Activated CD4-positive, alpha-beta T cell treated with anti-CD3 and anti-CD28 coated beads, Interleukin-2, amount 10 ng/mL, durations not matched to agents 7 days and 5 days (primary cell): Measurements from ENCODE around the gene THAP9. TPM values are rescaled to one million over a fixed set of nuclear protein-coding genes. Genes with fewer than 3 reads are reported as not detected.

Experiments
- CTCF ChIA-PET: fragments of 350-600 bp; sonication (Branson Sonifier 250); formaldehyde crosslinking; loops from one replicate; lab custom pipeline; 2021; ENCODE audit warnings: antibody characterized with exemption; lab: Charles Lee
- POLR2A ChIA-PET: fragments of 350-600 bp; sonication (Branson Sonifier 250); formaldehyde crosslinking; loops from one replicate; lab custom pipeline; 2021; ENCODE audit warnings: antibody characterized with exemption; lab: Charles Lee
- DNase-seq: peaks from one replicate; pipeline ENCODE4 v3.0.0-alpha.2; 2020
- H3K27ac Mint-ChIP-seq: one replicate; pipeline ENCODE4 v1.8.0; 2021; ENCODE audit warnings: mild to moderate bottlenecking, moderate library complexity, mixed read lengths
- H3K27me3 Mint-ChIP-seq: one replicate; pipeline ENCODE4 v1.8.0; 2021; ENCODE audit warnings: mixed read lengths
- H3K36me3 Mint-ChIP-seq: one replicate; pipeline ENCODE4 v1.8.0; 2021; ENCODE audit warnings: low read depth, mixed read lengths
- H3K4me1 Mint-ChIP-seq: one replicate; pipeline ENCODE4 v1.8.0; 2021; ENCODE audit warnings: mixed read lengths
- H3K4me3 Mint-ChIP-seq: one replicate; pipeline ENCODE4 v1.8.0; 2021; ENCODE audit warnings: mild to moderate bottlenecking, moderate library complexity, mixed read lengths
- H3K9me3 Mint-ChIP-seq: one replicate; pipeline ENCODE4 v1.8.0; 2021; ENCODE audit warnings: mixed read lengths
- total RNA-seq, 2 experiments: library from RNA; stranded (reverse); gene quantifications; one replicate each; pipeline ENCODE4 v1.2.3, GENCODE V29; 2021

Gene THAP9
- total RNA-seq, 2 experiments from 2014 or later = 3.9 to 4.4 TPM

GRCh38 chr4:82868572-82868971 is 32.0 kb upstream of the THAP9 start:
- Mint-ChIP-seq H3K4me1 (peaks cover 38% of the 10 kb centered on the region), H3K9me3 (peaks cover 6% of the 10 kb centered on the region), H3K27ac (no peak overlapping the region), H3K27me3 (no peaks in the 10 kb centered on the region), H3K36me3 (peaks cover 66% of the 10 kb centered on the region), H3K4me3 (no peak overlapping the region)
- CTCF ChIA-PET = interaction anchor here (0.6 to 1.7 kb wide), 2 partner anchors 16 to 205 kb away, joined by 3 to 5 read pairs; no protein-coding TSS in a partner anchor
- DNase-seq = no peak
- POLR2A ChIA-PET = no interaction called here

- H3K9me3 Mint-ChIP-seq = no peaks in the 10 kb centered on the region
- peaks cover 38% of the 10 kb centered on the region for H3K4me1 Mint-ChIP-seq
- peaks cover 37% of the 10 kb centered on the region for H3K36me3 Mint-ChIP-seq
- no peak overlapping the region for H3K4me3 Mint-ChIP-seq
- no peak for DNase-seq
- no peak overlapping the region for H3K27ac Mint-ChIP-seq
- H3K27me3 Mint-ChIP-seq = no peaks in the 10 kb centered on the region
- ChIA-PET CTCF (interaction anchor here (0.9 to 1.2 kb wide), 2 partner anchors 9 to 456 kb away, joined by 3 read pairs; no protein-coding TSS in a partner anchor), POLR2A (interaction anchor here (0.8 kb wide), 1 partner anchor 395 kb away, joined by 3 read pairs; no protein-coding TSS in a partner anchor)
Observed at GRCh38 chr4:82885410-82885809, 15.1 kb upstream of the THAP9 start.

GRCh38 chr4:82886147-82886942 is 14.2 kb upstream of the THAP9 start:
- ChIA-PET CTCF (interaction anchor here (0.5 to 1.2 kb wide), 5 partner anchors 10 to 457 kb away, joined by 3 to 4 read pairs (median 3); no protein-coding TSS in a partner anchor), POLR2A (interaction anchor here (0.8 kb wide), 1 partner anchor 394 kb away, joined by 3 read pairs; no protein-coding TSS in a partner anchor)
- H3K4me3 Mint-ChIP-seq = no peak overlapping the region
- no peaks in the 10 kb centered on the region for H3K9me3 Mint-ChIP-seq
- no peak for DNase-seq
- no peaks in the 10 kb centered on the region for H3K27me3 Mint-ChIP-seq
- H3K36me3 Mint-ChIP-seq = peaks cover 31% of the 10 kb centered on the region
- no peak overlapping the region for H3K27ac Mint-ChIP-seq
- H3K4me1 Mint-ChIP-seq = peaks cover 37% of the 10 kb centered on the region

- CTCF ChIA-PET = interaction anchor here (0.6 to 2.3 kb wide), 4 partner anchors 19 to 55 kb away, joined by 3 to 6 read pairs (median 4); no protein-coding TSS in a partner anchor
- no peaks in the 10 kb centered on the region for H3K9me3 Mint-ChIP-seq
- POLR2A ChIA-PET = interaction anchor here (0.6 kb wide), 1 partner anchor 18 kb away, joined by 3 read pairs; no protein-coding TSS in a partner anchor
- no peaks in the 10 kb centered on the region for H3K27me3 Mint-ChIP-seq
- H3K4me3 Mint-ChIP-seq = peak overlapping the region; percentile 96
- peaks cover 48% of the 10 kb centered on the region for H3K4me1 Mint-ChIP-seq
- no peak for DNase-seq
- peaks cover 36% of the 10 kb centered on the region for H3K36me3 Mint-ChIP-seq
- H3K27ac Mint-ChIP-seq = peak overlapping the region; percentile 98
Observed at GRCh38 chr4:82889287-82889686, 11.2 kb upstream of the THAP9 start.

- ChIA-PET CTCF (interaction anchor here (0.6 to 1.2 kb wide), 2 partner anchors 25 to 493 kb away, joined by 4 read pairs; no protein-coding TSS in a partner anchor), POLR2A (no interaction called here)
- no peaks in the 10 kb centered on the region for H3K27me3 Mint-ChIP-seq
- no peaks in the 10 kb centered on the region for H3K9me3 Mint-ChIP-seq
- peak overlapping the region; percentile 96 for H3K4me3 Mint-ChIP-seq
- H3K27ac Mint-ChIP-seq = peak overlapping the region; percentile 98
- DNase-seq = no peak
- H3K4me1 Mint-ChIP-seq = peaks cover 49% of the 10 kb centered on the region
- H3K36me3 Mint-ChIP-seq = peaks cover 37% of the 10 kb centered on the region
Observed at GRCh38 chr4:82890528-82890900, 10.0 kb upstream of the THAP9 start.

- Mint-ChIP-seq H3K36me3 (peaks cover 38% of the 10 kb centered on the region), H3K9me3 (no peaks in the 10 kb centered on the region), H3K4me3 (peak within 1 kb of the TSS; percentile 96), H3K4me1 (peaks cover 48% of the 10 kb centered on the region), H3K27ac (peak within 1 kb of the TSS; percentile 98), H3K27me3 (no peaks in the 10 kb centered on the region)
- ChIA-PET CTCF (interaction anchor here (0.6 to 0.9 kb wide), 2 partner anchors 9 to 494 kb away, joined by 3 to 4 read pairs; partner anchors contain the start of gene THAP9), POLR2A (no interaction called here)
- DNase-seq = peak; percentile 97
Observed at GRCh38 chr4:82890901-82891706, 9.4 kb upstream of the THAP9 start, which contains the start of gene SEC31A. Gene SEC31A (minus strand): TSS chr4:82891153. CDS start chr4:82881936, 9,217 bp downstream.

- ChIA-PET POLR2A (no interaction called here), CTCF (interaction anchor here (0.9 to 1.1 kb wide), 2 partner anchors 8 to 13 kb away, joined by 3 read pairs; partner anchors contain the start of gene THAP9)
- Mint-ChIP-seq H3K9me3 (no peaks in the 10 kb centered on the region), H3K4me1 (peaks cover 46% of the 10 kb centered on the region), H3K4me3 (peak overlapping the region; percentile 96), H3K27ac (peak overlapping the region; percentile 98), H3K27me3 (no peaks in the 10 kb centered on the region), H3K36me3 (peaks cover 41% of the 10 kb centered on the region)
- DNase-seq = no peak
Observed at GRCh38 chr4:82891707-82892466, 8.6 kb upstream of the THAP9 start.

- DNase-seq = no peak
- H3K4me1 Mint-ChIP-seq = peaks cover 45% of the 10 kb centered on the region
- peak overlapping the region; percentile 98 for H3K27ac Mint-ChIP-seq
- H3K4me3 Mint-ChIP-seq = peak overlapping the region; percentile 96
- H3K9me3 Mint-ChIP-seq = no peaks in the 10 kb centered on the region
- no peaks in the 10 kb centered on the region for H3K27me3 Mint-ChIP-seq
- POLR2A ChIA-PET = no interaction called here
- CTCF ChIA-PET = interaction anchor here (0.9 to 1.1 kb wide), 2 partner anchors 8 to 12 kb away, joined by 3 read pairs; partner anchors contain the start of gene THAP9
- H3K36me3 Mint-ChIP-seq = peaks cover 41% of the 10 kb centered on the region
Observed at GRCh38 chr4:82892467-82892802, 8.1 kb upstream of the THAP9 start.

- ChIA-PET POLR2A (no interaction called here), CTCF (no interaction called here)
- no peaks in the 10 kb centered on the region for H3K9me3 Mint-ChIP-seq
- no peak overlapping the region for H3K27ac Mint-ChIP-seq
- H3K27me3 Mint-ChIP-seq = no peaks in the 10 kb centered on the region
- H3K4me3 Mint-ChIP-seq = no peak overlapping the region
- no peak for DNase-seq
- peaks cover 45% of the 10 kb centered on the region for H3K36me3 Mint-ChIP-seq
- H3K4me1 Mint-ChIP-seq = peaks cover 39% of the 10 kb centered on the region
Observed at GRCh38 chr4:82893942-82894341, 6.6 kb upstream of the THAP9 start.

- Mint-ChIP-seq H3K4me3 (no peak overlapping the region), H3K27me3 (no peaks in the 10 kb centered on the region), H3K9me3 (no peaks in the 10 kb centered on the region), H3K36me3 (peaks cover 38% of the 10 kb centered on the region), H3K27ac (no peak overlapping the region), H3K4me1 (peaks cover 31% of the 10 kb centered on the region)
- ChIA-PET CTCF (interaction anchor here (0.6 kb wide), 1 partner anchor 364 kb away, joined by 3 read pairs; no protein-coding TSS in a partner anchor), POLR2A (no interaction called here)
- no peak for DNase-seq
Observed at GRCh38 chr4:82896755-82897154, 3.8 kb upstream of the THAP9 start.

GRCh38 chr4:82898322-82899243 is 2.0 kb upstream of the THAP9 start:
- ChIA-PET POLR2A (interaction anchor here (0.6 kb wide), 1 partner anchor 115 kb away, joined by 3 read pairs; no protein-coding TSS in a partner anchor), CTCF (interaction anchor here (1.2 to 2.0 kb wide), 3 partner anchors 34 to 46 kb away, joined by 4 to 8 read pairs (median 5); no protein-coding TSS in a partner anchor)
- Mint-ChIP-seq H3K4me1 (peaks cover 24% of the 10 kb centered on the region), H3K9me3 (no peaks in the 10 kb centered on the region), H3K4me3 (no peak overlapping the region), H3K27ac (no peak overlapping the region), H3K27me3 (no peaks in the 10 kb centered on the region), H3K36me3 (peaks cover 34% of the 10 kb centered on the region)
- DNase-seq = peak; percentile 38
